DOHH2 (cell line): Measurements from ENCODE around the gene SUSD4.

ENCODE experiments used
- H3F3A ChIP-seq: fragments of 200-600 bp; sonication (generic), shearing (Covaris generic); 2 replicates; pipeline ENCODE4 v1.6.0; 2016; ENCODE audit warnings: antibody characterized with exemption, mild to moderate bottlenecking; ENCODE audit not compliant: control insufficient read depth, insufficient read depth
- H3K27ac ChIP-seq: fragments of 200-600 bp; sonication (generic); 2 replicates; pipeline ENCODE4 v1.5.1; 2014; ENCODE audit warnings: low read depth, mild to moderate bottlenecking, low read length, moderate library complexity
- H3K27me3 ChIP-seq: fragments of 200-600 bp; sonication (generic); 2 replicates; pipeline ENCODE4 v1.6.1; 2014; ENCODE audit warnings: mild to moderate bottlenecking, low read length, mixed read lengths; ENCODE audit not compliant: control insufficient read depth
- H3K36me3 ChIP-seq: fragments of 200-600 bp; sonication (generic); 2 replicates; pipeline ENCODE4 v1.6.1; 2014; ENCODE audit warnings: mild to moderate bottlenecking, low read length, moderate library complexity, mixed read lengths; ENCODE audit not compliant: control insufficient read depth
- H3K4me1 ChIP-seq: fragments of 200-600 bp; sonication (generic); 2 replicates; pipeline ENCODE4 v1.6.1; 2014; ENCODE audit warnings: mild to moderate bottlenecking, low read length, mixed read lengths; ENCODE audit not compliant: control insufficient read depth
- H3K4me2 ChIP-seq: fragments of 200-600 bp; sonication (generic); 2 replicates; pipeline ENCODE4 v1.6.0; 2014; ENCODE audit warnings: mild to moderate bottlenecking, low read length, moderate library complexity
- H3K4me3 ChIP-seq: fragments of 200-600 bp; sonication (generic); 2 replicates; pipeline ENCODE4 v1.5.1; 2014; ENCODE audit warnings: mild to moderate bottlenecking, low read length, mixed read lengths
- H3K79me2 ChIP-seq: fragments of 200-600 bp; sonication (generic); 2 replicates; pipeline ENCODE4 v1.6.1; 2014; ENCODE audit warnings: mild to moderate bottlenecking, low read length, mixed read lengths; ENCODE audit not compliant: control insufficient read depth
- H3K9me2 ChIP-seq: fragments of 200-600 bp; sonication (generic); replicated peaks from 2 replicates; pipeline ENCODE4 v1.6.1; 2014; ENCODE audit warnings: mild to moderate bottlenecking, low read length, mixed read lengths; ENCODE audit not compliant: control insufficient read depth
- H3K9me3 ChIP-seq: fragments of 200-600 bp; sonication (generic); 2 replicates; pipeline ENCODE4 v1.6.1; 2014; ENCODE audit warnings: antibody characterized with exemption, low read length, mixed read lengths; ENCODE audit not compliant: control insufficient read depth, insufficient read depth
- H4K20me1 ChIP-seq: fragments of 200-600 bp; sonication (generic); 2 replicates; pipeline ENCODE4 v1.6.0; 2014; ENCODE audit warnings: low read depth, mild to moderate bottlenecking, antibody characterized with exemption, low read length, moderate library complexity; ENCODE audit not compliant: control insufficient read depth, insufficient read depth
- EZH2phosphoT487 ChIP-seq: fragments of 200-600 bp; sonication (generic); IDR thresholded peaks from 2 replicates; pipeline ENCODE4 v1.6.1; 2017; ENCODE audit warnings: borderline replicate concordance, mild to moderate bottlenecking, antibody characterized with exemption, low read length, moderate library complexity, mixed read lengths
- TF ChIP-seq, protein P1 (sequence below): fragments of 200-600 bp; sonication (generic); IDR thresholded peaks from one replicate; pipeline ENCODE4 v1.5.1; 2014; ENCODE audit warnings: antibody characterized with exemption, mild to moderate bottlenecking, low read depth, low read length; ENCODE audit not compliant: poor library complexity, severe bottlenecking

The SUSD4 gene

DNA sequence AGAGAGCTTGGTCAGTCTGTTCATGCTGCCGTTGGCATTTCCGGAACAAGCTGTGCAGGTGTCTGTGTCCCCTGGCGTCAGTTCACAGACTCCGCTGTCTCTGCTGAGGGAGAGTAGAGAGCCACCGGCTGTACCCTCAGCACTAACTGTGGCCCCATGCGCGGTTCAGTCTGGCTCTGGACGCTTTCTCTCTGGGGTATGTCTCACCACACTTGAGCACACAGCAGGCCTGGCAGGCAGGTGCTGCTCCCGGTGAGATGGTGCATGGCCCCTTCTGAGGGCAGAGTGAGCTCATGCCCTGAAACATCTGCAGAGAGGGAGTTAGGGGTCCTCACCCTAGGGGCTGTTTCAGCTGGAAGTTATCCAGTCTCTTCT lies 161.0 kb downstream of the SUSD4 start:
- Histone ChIP-seq H3K9me3 (no peaks in the 10 kb centered on the region), H3K9me2 (no peaks in the 10 kb centered on the region), H3F3A (no peaks in the 10 kb centered on the region), H3K27me3 (no peaks in the 10 kb centered on the region), H4K20me1 (no peaks in the 10 kb centered on the region), H3K4me1 (no peaks in the 10 kb centered on the region), H3K4me3 (no peak overlapping the region), H3K4me2 (no peak overlapping the region), H3K27ac (no peak overlapping the region), H3K36me3 (no peaks in the 10 kb centered on the region), H3K79me2 (no peaks in the 10 kb centered on the region)
- TF ChIP-seq EZH2phosphoT487: no peak
- TF ChIP-seq, protein P1, sequence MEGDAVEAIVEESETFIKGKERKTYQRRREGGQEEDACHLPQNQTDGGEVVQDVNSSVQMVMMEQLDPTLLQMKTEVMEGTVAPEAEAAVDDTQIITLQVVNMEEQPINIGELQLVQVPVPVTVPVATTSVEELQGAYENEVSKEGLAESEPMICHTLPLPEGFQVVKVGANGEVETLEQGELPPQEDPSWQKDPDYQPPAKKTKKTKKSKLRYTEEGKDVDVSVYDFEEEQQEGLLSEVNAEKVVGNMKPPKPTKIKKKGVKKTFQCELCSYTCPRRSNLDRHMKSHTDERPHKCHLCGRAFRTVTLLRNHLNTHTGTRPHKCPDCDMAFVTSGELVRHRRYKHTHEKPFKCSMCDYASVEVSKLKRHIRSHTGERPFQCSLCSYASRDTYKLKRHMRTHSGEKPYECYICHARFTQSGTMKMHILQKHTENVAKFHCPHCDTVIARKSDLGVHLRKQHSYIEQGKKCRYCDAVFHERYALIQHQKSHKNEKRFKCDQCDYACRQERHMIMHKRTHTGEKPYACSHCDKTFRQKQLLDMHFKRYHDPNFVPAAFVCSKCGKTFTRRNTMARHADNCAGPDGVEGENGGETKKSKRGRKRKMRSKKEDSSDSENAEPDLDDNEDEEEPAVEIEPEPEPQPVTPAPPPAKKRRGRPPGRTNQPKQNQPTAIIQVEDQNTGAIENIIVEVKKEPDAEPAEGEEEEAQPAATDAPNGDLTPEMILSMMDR: no peak

DNA sequence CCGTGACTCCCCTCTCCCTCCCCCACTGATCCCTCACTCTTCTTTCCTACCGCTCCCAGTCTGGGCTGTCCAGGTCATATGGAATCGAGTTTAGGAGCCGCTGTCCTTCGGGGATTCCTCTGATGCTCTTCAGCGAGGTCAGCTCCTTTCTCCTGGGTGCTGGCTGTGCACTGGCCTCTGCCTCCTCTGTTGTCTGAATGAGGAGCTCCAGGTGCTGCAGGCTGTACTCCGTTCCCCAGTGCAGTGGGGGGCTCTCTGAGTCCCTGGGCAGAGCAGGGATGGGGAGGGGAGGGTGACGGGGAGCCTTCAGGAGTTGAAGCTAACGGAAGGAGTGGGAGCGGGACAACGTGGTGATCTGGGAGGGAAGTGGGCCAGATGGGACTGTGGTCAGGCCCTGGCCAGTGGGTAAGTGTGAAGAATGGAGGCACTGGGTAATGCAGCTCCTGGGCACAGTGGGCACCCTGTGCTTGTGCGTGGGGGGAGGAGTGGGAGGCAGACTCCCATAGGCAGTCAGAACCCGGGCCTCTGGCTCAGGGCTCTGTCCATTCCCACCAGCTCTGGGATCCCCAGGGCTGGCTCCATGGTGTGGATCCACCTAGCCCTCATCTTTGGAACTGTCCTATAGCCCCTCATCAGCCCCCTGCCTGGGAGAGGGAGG lies 161.5 kb downstream of the SUSD4 start:
- TF ChIP-seq, protein P1: no peak
- no peak for TF ChIP-seq EZH2phosphoT487
- Histone ChIP-seq H3K9me3 (no peaks in the 10 kb centered on the region), H3K27me3 (no peaks in the 10 kb centered on the region), H3K36me3 (no peaks in the 10 kb centered on the region), H3K79me2 (no peaks in the 10 kb centered on the region), H4K20me1 (no peaks in the 10 kb centered on the region), H3K4me1 (no peaks in the 10 kb centered on the region), H3K4me3 (no peak overlapping the region), H3K27ac (no peak overlapping the region), H3K4me2 (no peak overlapping the region), H3F3A (no peaks in the 10 kb centered on the region), H3K9me2 (no peaks in the 10 kb centered on the region)

DNA sequence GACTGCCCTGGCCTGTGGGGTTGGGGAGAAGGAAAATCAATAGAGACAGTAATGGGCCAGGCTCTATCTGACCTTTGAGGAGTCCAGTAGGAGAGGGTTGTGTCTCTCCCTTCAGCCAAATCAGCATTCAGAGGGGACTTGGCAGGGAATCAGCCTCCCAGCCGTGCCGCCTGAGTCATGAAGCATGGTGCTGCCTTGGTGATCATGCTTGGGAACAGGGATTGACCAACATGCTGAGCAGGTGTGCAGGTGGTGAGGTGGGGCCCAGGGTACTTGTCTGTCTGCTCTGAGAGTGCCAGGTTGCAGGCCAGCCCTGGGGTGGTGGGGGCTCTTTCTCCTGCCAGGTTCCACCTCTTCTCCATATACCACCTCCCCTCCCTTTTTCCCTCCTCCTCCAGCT lies 162.0 kb downstream of the SUSD4 start:
- H3K9me3 ChIP-seq: no peaks in the 10 kb centered on the region
- TF ChIP-seq EZH2phosphoT487: no peak
- TF ChIP-seq, protein P1: no peak
- H3K4me3 ChIP-seq: no peak overlapping the region
- H3K36me3 ChIP-seq: no peaks in the 10 kb centered on the region
- no peaks in the 10 kb centered on the region for H3K79me2 ChIP-seq
- H4K20me1 ChIP-seq: no peaks in the 10 kb centered on the region
- no peaks in the 10 kb centered on the region for H3K9me2 ChIP-seq
- no peaks in the 10 kb centered on the region for H3K27me3 ChIP-seq
- no peak overlapping the region for H3K27ac ChIP-seq
- H3F3A ChIP-seq: no peaks in the 10 kb centered on the region
- no peak overlapping the region for H3K4me2 ChIP-seq
- no peaks in the 10 kb centered on the region for H3K4me1 ChIP-seq
